GM21717 (cell line): ENCODE data around the gene TMUB1.
"Not testable (repeated sequence)": the region's sequence is repeated elsewhere in the genome, so short reads cannot be mapped to it uniquely, and the experiment has no call there.

Source experiments
- ATAC-seq: cut with Tn5 transposase; IDR thresholded peaks from one replicate; pipeline ENCODE4 v1.9.1; 2021; ENCODE audit warnings: mild to moderate bottlenecking, moderate library complexity; ENCODE audit not compliant: unreplicated experiment

Gene TMUB1

DNA sequence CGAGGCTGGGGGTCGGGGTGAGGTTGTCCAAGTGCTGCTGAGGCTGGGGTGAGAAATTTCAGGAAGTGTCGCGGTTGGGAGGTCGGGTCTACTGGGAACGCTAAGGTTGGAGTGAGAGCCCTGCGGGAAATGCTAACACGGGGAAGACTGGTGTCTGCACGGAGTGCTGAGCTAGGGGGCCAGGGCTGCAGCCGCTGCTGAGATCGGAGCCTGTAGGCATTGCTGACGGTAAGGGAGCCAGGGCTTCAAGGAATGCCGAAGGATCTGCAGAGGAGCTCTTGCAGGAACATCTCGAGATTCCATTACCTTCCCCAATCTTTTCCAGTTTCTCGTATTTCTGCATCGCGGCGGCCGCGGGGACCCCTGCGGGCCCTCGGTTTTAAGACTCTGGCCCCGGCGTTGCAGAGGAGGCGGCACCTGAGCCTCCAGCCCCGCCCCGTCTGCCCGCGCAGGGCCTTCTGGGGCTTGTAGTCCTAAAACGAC is 25.7 kb downstream of the TMUB1 start, which contains the start of gene CDK5:
TSS of gene CDK5 (minus strand) at position 392 of the 483 bp plus-strand sequence. CDS start at position 343, 49 bp downstream.
- peak; percentile 13 for ATAC-seq

DNA sequence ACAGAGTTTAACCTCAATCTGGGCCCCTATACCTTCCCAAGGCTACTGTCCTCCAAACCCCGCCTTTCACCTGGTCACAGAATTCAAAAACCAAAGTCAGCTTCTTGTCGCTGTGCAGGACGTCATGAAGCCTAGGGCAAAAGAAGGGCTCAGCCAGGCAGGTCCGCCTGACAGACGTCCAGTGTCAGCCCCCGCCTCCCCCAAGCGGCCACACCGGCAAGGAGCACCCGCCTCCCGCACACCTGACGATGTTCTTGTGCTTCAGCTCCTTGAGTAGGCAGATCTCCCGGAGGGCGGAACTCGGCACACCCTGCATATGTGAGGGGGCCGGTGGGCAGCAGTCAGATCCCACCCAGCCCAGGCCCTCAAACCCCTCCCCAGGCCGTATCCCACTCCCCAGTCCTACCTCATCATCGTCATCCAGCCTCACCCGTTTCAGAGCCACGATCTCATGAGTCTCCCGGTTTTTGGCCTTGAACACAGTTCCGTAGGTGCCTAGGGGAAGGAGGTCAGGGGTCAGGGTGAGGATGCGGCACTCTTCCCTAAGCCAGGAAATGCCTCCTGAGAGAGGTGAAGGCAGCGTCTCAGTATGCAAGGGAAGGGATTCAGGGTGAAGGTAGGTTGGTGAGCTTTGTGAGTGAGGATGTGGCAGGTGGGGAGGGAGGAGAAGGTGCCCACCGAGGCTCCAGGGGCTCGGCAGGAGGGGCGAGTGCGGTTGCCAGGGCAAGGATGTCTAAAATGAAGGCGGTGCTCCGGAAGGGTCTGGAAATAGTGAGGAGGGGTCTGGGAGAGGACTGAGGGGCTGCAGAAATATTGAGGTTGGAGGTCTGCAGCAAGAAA is 26.4 kb downstream of the TMUB1 start:
- ATAC-seq, result no peak

DNA sequence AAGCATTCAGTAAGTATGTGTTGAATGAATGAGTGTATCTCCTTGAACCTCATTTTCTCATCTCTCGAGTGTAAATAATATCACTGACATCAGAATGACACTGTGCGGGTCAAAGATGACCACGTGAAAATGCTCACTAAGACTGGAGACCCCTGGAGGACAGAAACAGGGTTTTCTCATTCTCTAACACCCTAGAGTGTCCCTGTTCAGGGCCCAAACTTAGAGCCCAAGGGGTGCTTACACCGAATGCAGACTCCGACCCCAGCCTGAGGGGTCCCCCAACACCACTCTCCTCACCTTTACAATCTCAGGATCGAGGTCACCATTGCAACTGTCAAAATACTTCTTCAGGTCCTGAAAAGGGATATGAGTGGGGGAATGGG is 27.0 kb downstream of the TMUB1 start:
- no peak for ATAC-seq

- ATAC-seq, result no peak
Observed at GRCh38 chr7:151053751-151054150, 29.5 kb downstream of the TMUB1 start.

DNA sequence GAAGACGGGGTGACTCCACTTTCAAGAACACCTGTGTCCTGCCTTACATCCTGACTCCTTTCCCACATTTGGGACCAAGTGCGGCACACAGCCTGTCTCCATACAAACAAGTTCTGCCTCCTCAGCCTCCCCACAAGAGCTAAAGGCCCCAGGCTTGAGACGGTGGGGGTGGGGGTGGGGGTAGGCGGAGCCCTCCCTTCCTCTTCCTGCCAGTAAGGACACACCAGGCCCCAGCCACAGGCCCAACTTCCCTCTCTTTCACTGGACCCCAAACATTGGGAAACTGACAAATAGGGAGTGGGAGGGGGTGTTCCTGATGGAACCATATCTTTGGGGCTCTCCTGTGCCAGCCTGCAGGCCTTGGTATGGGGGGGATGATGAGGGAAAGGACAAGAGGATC is 30.2 kb downstream of the TMUB1 start:
- no peak for ATAC-seq

DNA sequence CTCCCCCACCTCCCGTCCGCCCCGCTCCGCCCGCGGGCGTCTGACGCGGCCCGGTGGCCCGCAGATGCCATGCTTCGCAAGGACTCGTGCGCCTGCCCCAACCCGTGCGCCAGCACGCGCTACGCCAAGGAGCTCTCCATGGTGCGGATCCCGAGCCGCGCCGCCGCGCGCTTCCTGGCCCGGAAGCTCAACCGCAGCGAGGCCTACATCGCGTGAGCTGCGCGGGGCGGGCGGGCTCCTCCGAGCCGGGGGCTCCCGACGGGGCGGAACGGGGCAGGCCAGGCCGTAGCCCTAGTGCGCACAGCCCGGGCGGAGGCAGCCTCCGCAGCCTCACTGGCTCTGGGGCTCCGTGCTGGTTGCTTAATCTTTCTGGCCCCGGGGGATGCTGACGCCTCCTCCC is 32.2 kb downstream of the TMUB1 start:
- no peak for ATAC-seq

DNA sequence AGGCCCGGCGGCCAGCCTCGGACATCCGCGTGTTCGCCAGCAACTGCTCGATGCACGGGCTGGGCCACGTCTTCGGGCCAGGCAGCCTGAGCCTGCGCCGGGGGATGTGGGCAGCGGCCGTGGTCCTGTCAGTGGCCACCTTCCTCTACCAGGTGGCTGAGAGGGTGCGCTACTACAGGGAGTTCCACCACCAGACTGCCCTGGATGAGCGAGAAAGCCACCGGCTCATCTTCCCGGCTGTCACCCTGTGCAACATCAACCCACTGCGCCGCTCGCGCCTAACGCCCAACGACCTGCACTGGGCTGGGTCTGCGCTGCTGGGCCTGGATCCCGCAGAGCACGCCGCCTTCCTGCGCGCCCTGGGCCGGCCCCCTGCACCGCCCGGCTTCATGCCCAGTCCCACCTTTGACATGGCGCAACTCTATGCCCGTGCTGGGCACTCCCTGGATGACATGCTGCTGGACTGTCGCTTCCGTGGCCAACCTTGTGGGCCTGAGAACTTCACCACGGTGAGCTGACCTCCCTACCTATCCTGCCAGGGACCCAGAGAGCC is 34.3 kb downstream of the TMUB1 start:
- ATAC-seq, result no peak

DNA sequence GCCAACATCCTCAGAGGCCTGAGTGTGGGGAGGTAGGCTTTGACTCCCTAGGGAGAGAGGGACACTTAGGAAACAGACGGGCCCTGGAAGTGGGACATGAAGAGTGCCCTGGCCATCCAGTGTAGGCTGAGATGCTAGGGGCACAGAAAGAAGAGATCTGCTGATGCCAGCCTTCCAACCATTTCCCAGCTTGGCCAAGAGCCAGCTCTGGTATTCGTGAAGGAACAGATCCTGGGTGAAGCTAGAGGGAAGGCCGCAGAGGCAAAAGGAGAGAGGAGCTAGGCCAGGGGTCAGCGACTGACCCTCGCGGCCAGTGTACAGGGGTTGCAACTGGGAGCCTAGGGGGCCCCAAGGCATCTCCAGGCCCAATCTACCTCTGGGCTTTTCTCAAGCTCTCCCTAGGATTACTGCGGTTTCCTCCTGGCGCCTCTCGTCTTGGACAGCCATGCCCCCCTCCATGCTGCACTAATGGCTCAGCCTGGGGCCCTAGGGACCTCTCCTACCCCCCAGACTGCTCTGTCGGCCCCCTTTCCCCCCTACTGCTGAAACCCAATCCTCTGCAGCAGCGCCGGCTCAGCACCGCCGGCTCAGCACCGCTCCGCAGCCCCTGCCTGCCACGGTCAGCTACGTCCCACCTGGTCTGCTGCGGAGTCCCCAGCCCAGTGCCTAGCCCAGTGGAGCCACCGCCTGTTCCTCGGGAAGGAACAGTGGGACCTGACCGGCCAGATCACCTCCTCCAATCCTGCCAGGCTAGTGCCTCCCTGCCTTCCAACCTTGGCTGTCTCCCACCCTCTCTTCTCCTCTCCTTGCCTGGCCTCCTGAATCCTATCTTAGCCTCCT is 35.1 kb downstream of the TMUB1 start, which contains the start of gene ASIC3:
TSS of gene ASIC3 (plus strand) at position 556 of the 840 bp plus-strand sequence. CDS start 355 bp downstream, outside the sequence.
- no peak for ATAC-seq

DNA sequence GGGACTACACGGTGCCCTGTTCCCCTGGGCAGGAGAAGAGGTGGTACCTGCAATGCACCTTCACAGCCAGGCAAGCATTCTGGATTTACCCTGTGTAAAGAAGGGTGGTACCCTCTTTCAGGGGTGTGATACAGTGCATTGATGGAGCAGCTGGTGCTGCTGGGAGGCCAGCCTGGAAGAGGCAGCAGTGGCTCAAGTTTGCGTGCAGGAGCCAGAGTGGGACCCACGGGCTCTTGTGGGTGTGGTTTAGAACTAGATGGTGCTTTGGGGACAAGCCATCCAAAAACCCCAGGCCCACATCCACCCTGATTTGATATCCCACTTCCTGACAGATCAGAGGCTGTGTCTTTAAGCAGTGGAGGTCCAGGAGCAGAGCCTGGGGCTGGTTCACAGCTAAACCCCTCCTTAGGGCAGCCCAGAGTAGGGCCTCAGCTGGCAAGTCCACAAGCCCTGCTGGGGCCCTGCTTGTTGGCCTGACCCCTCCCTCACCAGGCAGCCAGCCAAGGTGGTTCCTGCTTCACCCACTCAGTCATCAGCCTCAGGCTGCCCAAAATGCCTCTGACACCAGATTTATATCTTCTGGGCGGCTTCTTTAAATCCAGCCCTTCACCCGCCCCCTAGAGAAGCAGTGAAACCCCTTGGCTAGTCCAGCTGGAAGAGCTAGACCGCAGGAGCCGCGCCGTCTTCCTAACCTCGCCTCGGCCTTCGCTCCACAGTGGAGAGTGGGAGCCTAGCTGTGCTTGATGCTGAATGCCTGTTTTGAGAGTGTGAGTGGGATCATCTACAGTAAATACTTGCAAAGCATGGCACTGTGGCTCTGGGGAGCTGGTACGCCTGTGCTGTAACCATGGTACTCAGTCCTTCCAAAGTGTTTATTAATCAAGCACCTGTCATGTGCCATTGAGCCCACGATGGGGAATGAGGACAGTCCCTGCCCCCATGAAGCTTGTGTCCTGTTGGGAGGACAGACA is 36.4 kb downstream of the TMUB1 start:
- ATAC-seq, result no peak

- no peak for ATAC-seq
Observed at GRCh38 chr7:151045967-151046366, 37.3 kb downstream of the TMUB1 start.

DNA sequence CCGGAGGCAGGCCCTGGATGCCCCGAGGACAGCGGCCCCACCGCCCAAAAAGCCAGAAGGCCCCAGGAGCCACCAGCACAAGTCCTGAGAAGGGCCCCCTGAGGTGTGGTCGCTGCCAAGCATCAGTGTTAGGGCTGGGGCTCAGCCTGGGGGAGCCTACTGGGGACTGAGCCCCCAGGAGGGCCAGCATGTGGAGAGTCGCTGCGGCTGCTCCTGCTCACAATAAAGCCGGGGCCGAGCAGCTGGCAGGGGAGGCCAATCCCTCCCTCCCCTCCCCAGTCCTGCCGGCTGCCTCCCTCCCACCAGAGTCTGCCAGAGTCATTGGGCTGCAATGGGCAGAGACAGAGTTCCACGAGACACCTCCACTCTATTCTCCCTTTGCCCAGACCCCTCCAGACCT is 38.0 kb downstream of the TMUB1 start:
- ATAC-seq, result no peak

DNA sequence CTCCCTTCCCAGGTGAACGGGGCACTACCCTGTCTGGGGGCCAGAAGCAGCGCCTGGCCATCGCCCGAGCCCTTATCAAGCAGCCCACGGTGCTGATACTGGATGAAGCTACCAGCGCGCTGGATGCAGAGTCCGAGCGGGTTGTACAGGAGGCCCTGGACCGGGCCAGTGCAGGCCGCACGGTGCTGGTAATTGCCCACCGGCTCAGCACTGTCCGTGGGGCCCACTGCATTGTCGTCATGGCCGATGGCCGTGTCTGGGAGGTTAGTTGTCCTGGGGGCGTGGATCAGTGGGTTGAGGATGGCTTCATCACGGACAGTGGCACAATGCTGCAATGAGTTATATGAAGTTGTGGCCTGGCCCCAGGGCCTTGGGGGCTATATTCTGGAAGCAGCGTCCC is 39.3 kb downstream of the TMUB1 start:
- ATAC-seq, result no peak

- not testable (repeated sequence) for ATAC-seq
Observed at GRCh38 chr7:151043449-151043848, 39.8 kb downstream of the TMUB1 start.

DNA sequence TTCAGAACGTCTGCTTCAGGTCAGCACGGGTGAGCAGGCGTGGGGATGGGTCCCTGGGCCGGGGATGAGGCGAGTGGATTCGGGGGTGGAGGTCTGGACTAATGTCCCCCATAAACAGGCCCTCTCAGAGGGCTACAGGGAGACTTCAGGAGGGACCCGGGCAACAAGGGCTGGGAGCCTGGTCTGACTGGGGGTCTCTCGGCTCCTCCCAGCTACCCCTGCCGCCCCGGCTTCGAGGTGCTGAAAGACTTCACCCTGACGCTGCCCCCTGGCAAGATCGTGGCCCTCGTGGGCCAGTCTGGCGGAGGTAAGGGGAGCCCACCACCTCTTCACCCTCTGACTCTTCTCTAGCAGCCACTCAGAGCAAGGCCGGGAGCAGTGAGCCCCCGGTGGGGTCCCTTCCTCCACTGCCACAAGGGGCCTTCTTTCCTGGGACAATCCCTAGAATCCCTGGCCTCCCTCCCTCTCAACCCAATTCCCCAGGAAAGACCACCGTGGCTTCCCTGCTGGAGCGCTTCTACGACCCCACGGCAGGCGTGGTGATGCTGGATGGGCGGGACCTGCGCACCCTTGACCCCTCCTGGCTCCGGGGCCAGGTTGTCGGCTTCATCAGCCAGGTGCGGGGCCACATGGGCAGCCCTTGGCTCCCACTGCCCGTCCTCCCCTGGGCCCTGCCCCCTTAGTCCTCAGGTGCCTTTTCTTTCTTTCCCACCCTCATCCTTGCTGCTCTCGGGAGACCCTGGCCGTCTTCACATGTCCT is 42.5 kb downstream of the TMUB1 start:
- no peak for ATAC-seq

GRCh38 chr7:151039850-151040548 is 43.3 kb downstream of the TMUB1 start:
- no peak for ATAC-seq

GRCh38 chr7:151038951-151039849 is 44.1 kb downstream of the TMUB1 start:
- ATAC-seq, result peak; percentile 49

DNA sequence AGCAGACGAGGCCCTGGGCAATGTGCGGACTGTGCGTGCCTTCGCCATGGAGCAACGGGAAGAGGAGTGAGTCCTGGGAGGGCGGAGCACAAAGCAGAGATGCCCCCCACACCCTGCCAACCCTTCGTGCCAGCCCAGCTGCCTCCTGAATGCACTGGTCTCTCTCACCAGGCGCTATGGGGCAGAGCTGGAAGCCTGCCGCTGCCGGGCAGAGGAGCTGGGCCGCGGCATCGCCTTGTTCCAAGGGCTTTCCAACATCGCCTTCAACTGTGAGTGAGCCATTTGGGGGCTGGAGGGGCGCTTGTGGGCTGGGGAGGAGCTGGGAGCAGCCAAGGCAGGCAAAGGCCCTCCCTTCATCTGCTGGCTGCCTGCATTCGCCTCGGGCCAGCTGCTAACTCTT is 47.4 kb downstream of the TMUB1 start:
- ATAC-seq, result no peak
